SK-N-MC (cell line): Measurements from ENCODE around the gene PRPF8.
A peak's percentile ranks its signal among the peaks of the same experiment; 100 is the strongest.

ENCODE experiments used
- DNase-seq: peaks from one replicate; pipeline ENCODE4 v3.0.0-alpha.2; 2011; ENCODE audit warnings: low read depth, low spot score
- H3K27ac ChIP-seq: fragments of 200-600 bp; sonication (generic); 2 replicates; pipeline ENCODE4 v1.5.1; 2016; ENCODE audit warnings: mixed run types
- H3K36me3 ChIP-seq: fragments of 200-600 bp; sonication (generic); 2 replicates; pipeline ENCODE4 v1.6.1; 2017; ENCODE audit warnings: antibody characterized with exemption, low read length, mixed read lengths; ENCODE audit not compliant: insufficient read depth
- H3K4me3 ChIP-seq: fragments of 200-600 bp; sonication (generic); 2 replicates; pipeline ENCODE4 v1.5.1; 2016
- H3K9ac ChIP-seq: fragments of 200-600 bp; sonication (generic); 2 replicates; pipeline ENCODE4 v1.8.0; 2017; ENCODE audit warnings: mixed run types, mixed read lengths; ENCODE audit not compliant: insufficient read length
- H3K9me3 ChIP-seq: fragments of 200-600 bp; sonication (generic); 2 replicates; pipeline ENCODE4 v1.6.1; 2017; ENCODE audit warnings: low read depth, mild to moderate bottlenecking, antibody characterized with exemption, low read length, moderate library complexity, mixed read lengths
- EZH2 ChIP-seq: fragments of 200-600 bp; sonication (generic); IDR thresholded peaks from one replicate; pipeline ENCODE4 v1.6.1; 2017; ENCODE audit warnings: antibody characterized with exemption
- FOXP2 ChIP-seq: optimal IDR thresholded peaks from 2 replicates; pipeline ENCODE3; 2011; ENCODE audit warnings: mild to moderate bottlenecking, moderate library complexity; ENCODE audit not compliant: insufficient read depth; ENCODE audit errors: extremely low read length, control extremely low read depth
- POLR2AphosphoS5 ChIP-seq: IDR thresholded peaks from 2 replicates; pipeline ENCODE4 v1.6.1; 2012; ENCODE audit warnings: mild to moderate bottlenecking, low read depth, low read length, borderline replicate concordance

The PRPF8 gene

GRCh38 chr17:1628856-1629503, 55.7 kb downstream of the PRPF8 start:
- no peaks in the 10 kb centered on the region for H3K9me3 ChIP-seq
- peak overlapping the region; percentile 81 for H3K4me3 ChIP-seq
- no peaks in the 10 kb centered on the region for H3K36me3 ChIP-seq
- H3K9ac ChIP-seq = no peak overlapping the region
- no peak overlapping the region for H3K27ac ChIP-seq
- TF ChIP-seq POLR2AphosphoS5 (no peak), EZH2 (no peak), FOXP2 (no peak)
- DNase-seq = peak; percentile 16

GRCh38 chr17:1627982-1628855, 56.4 kb downstream of the PRPF8 start, which contains the start of gene SLC43A2:
Gene SLC43A2 (minus strand): TSS chr17:1628834. CDS start chr17:1627874, 960 bp downstream.
- Histone ChIP-seq H3K36me3 (no peaks in the 10 kb centered on the region), H3K27ac (no peak within 1 kb of the TSS), H3K9me3 (no peaks in the 10 kb centered on the region), H3K4me3 (peak within 1 kb of the TSS; percentile 81), H3K9ac (no peak within 1 kb of the TSS)
- TF ChIP-seq EZH2 = no peak
- TF ChIP-seq POLR2AphosphoS5 = no peak
- no peak for TF ChIP-seq FOXP2
- no peak for DNase-seq

- H3K9me3 ChIP-seq = no peaks in the 10 kb centered on the region
- TF ChIP-seq FOXP2 = no peak
- DNase-seq = no peak
- no peaks in the 10 kb centered on the region for H3K36me3 ChIP-seq
- H3K4me3 ChIP-seq = no peak overlapping the region; the same call in 1 of the 2 replicates
- H3K9ac ChIP-seq = no peak overlapping the region
- no peak overlapping the region for H3K27ac ChIP-seq
Observed at GRCh38 chr17:1627182-1627981, 57.3 kb downstream of the PRPF8 start.

- no peaks in the 10 kb centered on the region for H3K36me3 ChIP-seq
- TF ChIP-seq POLR2AphosphoS5 (no peak), FOXP2 (no peak), EZH2 (no peak)
- H3K9me3 ChIP-seq = no peaks in the 10 kb centered on the region
- DNase-seq = no peak
- no peak overlapping the region for H3K4me3 ChIP-seq
- H3K27ac ChIP-seq = no peak overlapping the region
- no peak overlapping the region for H3K9ac ChIP-seq
Observed at GRCh38 chr17:1626333-1626732, 58.3 kb downstream of the PRPF8 start.

- no peak for DNase-seq
- Histone ChIP-seq H3K9me3 (no peaks in the 10 kb centered on the region), H3K4me3 (no peak overlapping the region), H3K36me3 (no peaks in the 10 kb centered on the region), H3K9ac (no peak overlapping the region), H3K27ac (no peak overlapping the region)
- TF ChIP-seq POLR2AphosphoS5 = no peak
- no peak for TF ChIP-seq EZH2
- TF ChIP-seq FOXP2 = no peak
Observed at GRCh38 chr17:1625581-1625980, 59.1 kb downstream of the PRPF8 start.

- Histone ChIP-seq H3K27ac (no peak overlapping the region), H3K4me3 (no peak overlapping the region), H3K36me3 (no peaks in the 10 kb centered on the region), H3K9ac (no peak overlapping the region), H3K9me3 (no peaks in the 10 kb centered on the region)
- DNase-seq = no peak
- TF ChIP-seq POLR2AphosphoS5 = no peak
Observed at GRCh38 chr17:1625053-1625452, 59.6 kb downstream of the PRPF8 start.

GRCh38 chr17:1624650-1625049, 60.0 kb downstream of the PRPF8 start:
- Histone ChIP-seq H3K36me3 (no peaks in the 10 kb centered on the region), H3K27ac (no peak overlapping the region), H3K9me3 (no peaks in the 10 kb centered on the region), H3K9ac (no peak overlapping the region), H3K4me3 (no peak overlapping the region)
- no peak for DNase-seq
- TF ChIP-seq FOXP2 (no peak), POLR2AphosphoS5 (no peak), EZH2 (no peak)

- Histone ChIP-seq H3K9ac (no peak overlapping the region), H3K36me3 (no peaks in the 10 kb centered on the region), H3K27ac (no peak overlapping the region), H3K9me3 (no peaks in the 10 kb centered on the region), H3K4me3 (no peak overlapping the region)
- no peak for DNase-seq
- TF ChIP-seq EZH2 = no peak
- TF ChIP-seq FOXP2 = no peak
- TF ChIP-seq POLR2AphosphoS5 = no peak
Observed at GRCh38 chr17:1623057-1623630, 61.5 kb downstream of the PRPF8 start.
